LNCaP clone FGC (cell line): Measurements from ENCODE around the gene CD300E.

Experiments
- DNase-seq: peaks from one replicate; pipeline ENCODE4 v3.0.0-alpha.2; 2011; ENCODE audit warnings: low read depth
- H3K4me3 ChIP-seq: 2 replicates; pipeline ENCODE4 v1.5.1; 2011; ENCODE audit warnings: mild to moderate bottlenecking, low read depth, low read length, control low read depth
- TF ChIP-seq, protein P1 (sequence below): IDR thresholded peaks from 2 replicates; pipeline ENCODE4 v1.5.1; 2012; ENCODE audit warnings: mild to moderate bottlenecking; ENCODE audit not compliant: control insufficient read depth, insufficient read depth; ENCODE audit errors: extremely low read depth

The CD300E gene

DNA sequence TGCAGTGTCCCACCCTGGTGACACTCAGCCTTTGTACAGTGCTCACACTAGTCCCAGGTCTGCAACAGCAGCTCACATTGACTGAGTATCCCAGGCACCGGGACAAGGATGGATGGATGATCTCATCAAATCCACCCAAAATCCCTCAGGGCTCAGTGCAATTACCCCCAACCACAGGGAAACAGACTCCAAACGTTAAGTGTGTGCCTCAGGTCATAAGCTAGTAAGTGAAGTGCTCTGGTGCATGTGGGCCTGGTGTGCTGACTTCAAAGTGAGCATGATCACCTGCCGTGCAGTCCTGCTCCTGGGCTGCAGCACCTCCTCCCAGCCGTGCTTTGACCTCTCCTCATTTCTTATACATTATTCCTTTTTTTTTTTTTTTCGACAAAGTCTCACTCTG lies 31.2 kb upstream of the CD300E start:
- H3K4me3 ChIP-seq: no peak overlapping the region
- TF ChIP-seq, protein P1, sequence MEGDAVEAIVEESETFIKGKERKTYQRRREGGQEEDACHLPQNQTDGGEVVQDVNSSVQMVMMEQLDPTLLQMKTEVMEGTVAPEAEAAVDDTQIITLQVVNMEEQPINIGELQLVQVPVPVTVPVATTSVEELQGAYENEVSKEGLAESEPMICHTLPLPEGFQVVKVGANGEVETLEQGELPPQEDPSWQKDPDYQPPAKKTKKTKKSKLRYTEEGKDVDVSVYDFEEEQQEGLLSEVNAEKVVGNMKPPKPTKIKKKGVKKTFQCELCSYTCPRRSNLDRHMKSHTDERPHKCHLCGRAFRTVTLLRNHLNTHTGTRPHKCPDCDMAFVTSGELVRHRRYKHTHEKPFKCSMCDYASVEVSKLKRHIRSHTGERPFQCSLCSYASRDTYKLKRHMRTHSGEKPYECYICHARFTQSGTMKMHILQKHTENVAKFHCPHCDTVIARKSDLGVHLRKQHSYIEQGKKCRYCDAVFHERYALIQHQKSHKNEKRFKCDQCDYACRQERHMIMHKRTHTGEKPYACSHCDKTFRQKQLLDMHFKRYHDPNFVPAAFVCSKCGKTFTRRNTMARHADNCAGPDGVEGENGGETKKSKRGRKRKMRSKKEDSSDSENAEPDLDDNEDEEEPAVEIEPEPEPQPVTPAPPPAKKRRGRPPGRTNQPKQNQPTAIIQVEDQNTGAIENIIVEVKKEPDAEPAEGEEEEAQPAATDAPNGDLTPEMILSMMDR: no peak
- no peak for DNase-seq

DNA sequence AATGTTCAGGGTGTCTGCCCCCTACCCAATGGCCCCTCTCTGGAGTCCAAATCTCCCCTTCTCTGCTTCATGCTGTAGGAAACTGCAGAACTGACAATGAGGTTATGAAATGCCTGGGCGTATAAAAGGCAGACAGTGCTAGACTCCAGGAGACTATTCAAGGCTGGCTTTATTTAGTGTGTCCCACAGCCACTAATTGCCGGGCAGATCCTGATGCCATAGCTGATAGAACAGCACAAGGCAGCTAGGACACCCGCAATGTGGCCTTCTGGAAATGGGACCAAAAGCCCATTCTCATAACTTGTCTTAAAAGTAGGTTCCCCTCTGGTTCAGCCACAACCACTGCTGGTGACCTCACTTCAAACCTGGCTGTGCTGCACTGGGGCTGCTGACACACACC lies 28.5 kb upstream of the CD300E start:
- DNase-seq: no peak
- TF ChIP-seq, protein P1: no peak
- H3K4me3 ChIP-seq: no peak overlapping the region

DNA sequence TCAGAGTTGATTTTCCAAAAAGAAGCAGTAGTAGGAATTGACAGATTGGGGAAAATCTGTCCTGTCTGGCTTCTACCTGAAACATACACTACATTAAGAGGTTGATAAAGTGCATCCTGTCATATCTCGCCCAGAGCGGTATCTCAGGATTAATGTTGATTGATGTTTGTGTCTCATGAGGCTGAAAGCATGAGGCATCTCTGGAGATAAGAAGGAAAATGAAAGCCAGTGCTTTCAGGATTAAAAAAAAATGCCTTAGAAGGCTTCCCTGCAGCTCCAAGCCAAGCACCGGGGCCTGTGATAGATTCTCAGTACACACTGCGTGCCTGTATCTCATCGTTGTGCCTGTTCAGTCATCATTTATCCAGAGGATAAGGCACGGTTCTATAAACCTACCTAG lies 26.4 kb upstream of the CD300E start:
- no peak for DNase-seq
- H3K4me3 ChIP-seq: no peak overlapping the region
- TF ChIP-seq, protein P1: no peak

DNA sequence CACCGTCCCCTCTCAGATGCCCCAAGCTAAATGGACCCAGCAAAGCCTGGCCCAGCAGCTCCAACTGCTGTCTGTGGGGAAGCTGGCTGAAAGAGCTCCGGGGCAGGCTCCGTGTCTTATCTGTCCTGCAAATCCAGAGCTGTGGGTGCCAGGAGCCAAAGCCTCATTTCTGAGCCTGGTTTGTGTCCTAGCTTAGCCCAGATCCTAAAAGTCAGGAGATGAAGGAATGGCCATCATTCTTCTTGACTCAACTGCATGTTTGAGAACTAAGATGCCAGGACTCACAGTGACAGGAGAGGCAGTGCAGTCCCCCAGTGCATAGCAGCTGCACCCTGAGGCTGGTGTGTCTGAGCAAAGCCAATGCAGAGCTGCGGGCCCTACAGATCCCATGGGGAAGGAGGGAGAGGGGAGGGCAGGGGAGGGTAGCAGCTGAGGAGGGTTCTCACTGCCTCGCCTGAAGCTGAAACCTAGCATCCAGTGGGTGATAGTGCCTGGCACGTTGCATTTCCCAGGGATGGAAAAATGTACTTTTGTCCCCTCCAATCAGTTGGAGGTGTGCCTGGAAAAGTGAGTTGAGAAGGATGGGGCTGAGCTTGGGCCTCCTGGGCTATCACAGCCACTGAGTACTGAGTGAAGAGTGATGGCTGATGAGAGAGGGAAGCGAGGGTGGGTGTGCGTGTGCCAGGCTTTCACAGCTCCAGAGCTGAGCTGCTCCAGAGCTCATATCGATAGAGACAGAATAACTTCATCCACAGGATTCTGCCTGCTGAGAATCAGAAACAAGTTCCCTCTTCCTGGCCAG lies 24.5 kb upstream of the CD300E start:
- no peak for DNase-seq
- TF ChIP-seq, protein P1: no peak
- H3K4me3 ChIP-seq: no peak overlapping the region

DNA sequence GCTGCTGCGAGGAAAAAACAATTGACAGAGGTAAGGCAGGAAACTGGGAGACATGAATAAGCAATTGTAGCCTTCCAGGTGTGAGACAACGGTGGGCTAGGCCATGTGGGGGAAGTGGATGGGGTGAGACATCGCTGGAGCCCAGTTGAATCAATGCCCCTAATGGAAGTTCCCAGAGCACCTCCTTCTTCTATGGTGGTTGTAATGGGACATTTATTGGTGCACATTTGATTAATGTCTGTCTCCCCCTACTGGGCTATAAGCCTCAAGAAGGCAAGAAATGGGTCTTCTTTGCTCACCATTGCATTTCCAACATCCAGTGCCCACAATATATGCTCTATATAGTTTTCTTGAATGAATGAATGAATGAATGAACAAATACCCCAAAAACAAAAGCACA lies 22.7 kb upstream of the CD300E start:
- no peak overlapping the region for H3K4me3 ChIP-seq
- TF ChIP-seq, protein P1: peak; percentile 35
- DNase-seq: no peak

DNA sequence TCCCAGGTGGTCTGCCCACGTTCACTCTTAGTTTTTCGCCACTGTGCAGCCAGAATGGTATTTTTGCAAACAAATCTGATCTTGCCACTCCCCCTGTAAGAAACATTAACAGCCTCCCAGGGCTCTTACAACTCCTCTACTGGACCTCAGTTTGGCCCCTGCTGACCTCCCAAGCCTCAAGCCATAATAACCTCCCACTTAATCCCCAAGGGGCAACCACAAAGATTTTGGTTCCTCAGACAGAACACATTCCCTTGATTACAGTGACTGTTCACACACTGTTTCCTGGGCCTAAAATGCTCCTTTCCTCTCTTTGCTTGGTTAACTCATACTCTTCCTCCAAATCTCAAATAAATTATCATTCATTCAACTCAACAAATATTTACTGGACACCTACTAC lies 21.5 kb upstream of the CD300E start:
- no peak for DNase-seq
- H3K4me3 ChIP-seq: no peak overlapping the region
- TF ChIP-seq, protein P1: no peak

DNA sequence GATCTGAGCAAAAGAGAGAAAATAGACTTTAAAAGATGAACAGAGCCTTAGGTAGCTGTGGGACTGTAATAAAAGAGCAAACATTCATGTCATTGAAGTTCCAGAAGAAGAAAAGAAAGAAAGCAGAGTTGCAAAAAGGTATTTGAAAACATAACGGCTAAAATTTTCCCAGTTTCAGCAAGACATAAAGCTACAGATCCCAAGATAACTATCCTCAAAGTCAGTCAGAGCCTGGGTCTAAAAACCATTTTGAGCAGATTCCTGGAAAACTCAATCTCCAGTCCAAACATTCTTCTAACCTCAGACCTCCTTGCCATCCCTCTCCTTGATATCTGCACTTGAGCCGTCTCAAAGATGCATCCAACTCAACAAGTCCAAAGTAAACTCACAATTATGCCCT lies 20.9 kb upstream of the CD300E start:
- H3K4me3 ChIP-seq: no peak overlapping the region
- DNase-seq: no peak
- TF ChIP-seq, protein P1: no peak
